GM12873 (cell line): Measurements from ENCODE around the gene DCAF8.

Source experiments
- CTCF ChIP-seq: IDR thresholded peaks from 2 replicates; pipeline ENCODE4 v1.5.1; 2012; ENCODE audit warnings: low read depth, mild to moderate bottlenecking, moderate library complexity, low read length, control low read depth; ENCODE audit not compliant: insufficient read depth; ENCODE audit errors: missing control alignments

The DCAF8 gene

GRCh38 chr1:160277987-160278386 is 15.6 kb upstream of the DCAF8 start:
- TF ChIP-seq CTCF, result no peak

- no peak for TF ChIP-seq CTCF
Measured at GRCh38 chr1:160277330-160277729, 15.0 kb upstream of the DCAF8 start.

GRCh38 chr1:160271025-160271424 is 8.7 kb upstream of the DCAF8 start:
- no peak for TF ChIP-seq CTCF

- TF ChIP-seq CTCF, result no peak
Measured at GRCh38 chr1:160267284-160267991, 5.1 kb upstream of the DCAF8 start.

- no peak for TF ChIP-seq CTCF
Measured at GRCh38 chr1:160264795-160265307, 2.5 kb upstream of the DCAF8 start.

- TF ChIP-seq CTCF, result no peak
Measured at GRCh38 chr1:160261556-160261892, 825 bp downstream of the DCAF8 start.

- no peak for TF ChIP-seq CTCF
Measured at GRCh38 chr1:160260406-160261382, 1.7 kb downstream of the DCAF8 start.
